HG03460 (cell line): ENCODE measurements around the gene SOD3.

Experiments
- ATAC-seq: cut with Tn5 transposase; IDR thresholded peaks from one replicate; pipeline ENCODE4 v1.9.1; 2021; ENCODE audit not compliant: unreplicated experiment

SOD3 gene

DNA sequence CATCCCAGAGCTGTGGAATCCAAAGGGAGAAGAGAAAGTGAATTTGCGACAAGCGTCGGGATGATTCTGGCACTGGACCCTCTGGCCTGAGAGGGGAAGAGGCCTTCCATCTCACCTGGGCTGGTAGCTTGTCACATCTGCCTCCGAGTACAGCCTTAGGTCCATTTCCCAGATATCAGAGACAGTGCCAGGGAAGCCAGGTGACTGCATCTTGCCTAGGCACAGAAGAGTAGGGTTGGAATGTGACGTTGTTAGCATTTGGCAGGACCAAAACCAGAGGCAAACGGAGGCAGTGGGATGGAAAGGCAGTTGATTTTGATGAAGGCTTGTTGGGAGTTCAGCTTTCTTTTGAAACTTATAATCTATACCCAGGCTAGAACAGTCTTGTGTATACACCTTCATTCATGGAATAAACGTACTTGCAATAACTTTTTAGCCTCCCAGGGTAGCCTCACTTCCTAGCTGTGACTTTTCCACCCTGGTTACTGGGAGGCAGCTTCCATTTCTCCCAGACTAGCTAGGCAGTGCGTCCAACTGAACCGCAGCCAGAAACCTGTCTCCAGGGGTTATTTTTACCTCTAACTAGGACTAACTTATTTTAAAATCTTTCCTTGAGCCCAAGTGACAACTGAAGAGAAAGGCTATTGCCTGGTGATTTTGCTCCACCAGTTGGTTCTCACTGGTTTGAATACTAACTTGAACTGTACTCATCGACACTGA lies 5.9 kb downstream of the SOD3 start:
- ATAC-seq: no peak

DNA sequence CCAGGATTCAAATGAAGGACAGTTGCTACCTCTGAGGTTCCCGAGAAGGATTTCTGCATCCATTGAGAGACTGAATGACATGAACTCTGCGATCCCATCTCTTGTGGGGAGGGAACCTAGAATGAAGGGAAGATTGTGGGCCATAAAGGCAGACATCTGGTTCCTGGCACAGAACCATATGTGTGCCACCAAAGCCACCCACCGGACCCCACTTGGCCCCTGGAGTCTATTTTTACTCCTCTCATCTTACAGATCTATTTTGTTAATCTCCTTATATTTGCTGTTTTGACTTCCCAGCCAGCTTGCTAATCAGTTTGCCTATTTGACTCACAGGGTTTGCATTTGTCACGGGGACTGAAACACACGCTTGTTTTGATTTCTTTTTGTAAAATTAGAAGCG lies 7.3 kb downstream of the SOD3 start:
- no peak for ATAC-seq

DNA sequence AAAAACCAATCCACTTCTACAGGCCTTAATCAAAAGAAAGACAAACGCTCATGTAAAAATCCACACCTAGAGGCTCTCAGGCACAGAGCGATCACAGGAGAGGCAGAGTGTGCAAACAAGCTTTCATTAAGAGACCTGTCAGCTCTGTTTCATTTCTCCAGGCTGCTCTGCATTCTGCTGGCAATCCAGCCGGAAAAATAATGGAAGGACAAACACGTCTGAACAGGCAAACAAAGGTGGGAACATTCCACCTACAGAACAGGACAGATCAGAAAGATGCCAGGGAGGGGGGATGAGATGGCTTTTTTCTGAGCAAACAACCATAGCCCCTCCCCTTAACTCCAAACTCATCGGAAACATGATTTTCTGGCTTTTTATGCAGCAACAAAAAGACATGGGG lies 9.7 kb downstream of the SOD3 start:
- ATAC-seq: no peak

DNA sequence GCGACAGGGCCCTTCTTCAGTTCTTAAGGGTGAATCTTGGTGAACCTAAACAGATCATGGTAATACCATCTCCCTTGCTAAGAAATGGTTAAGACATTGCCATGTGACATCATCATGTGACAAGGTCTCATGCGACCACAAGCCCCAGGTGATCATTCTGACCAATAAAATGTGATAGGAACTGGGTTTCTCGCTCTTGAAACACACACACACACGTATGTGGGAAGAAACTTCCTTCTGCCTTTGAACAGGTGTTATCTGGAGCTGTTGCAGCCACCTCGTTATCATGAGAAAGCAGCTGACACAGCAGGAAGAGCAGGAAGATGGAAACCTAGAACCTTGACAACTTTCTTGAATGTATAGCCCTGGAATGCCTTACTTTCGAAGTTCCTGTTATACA lies 10.2 kb downstream of the SOD3 start:
- ATAC-seq: no peak

DNA sequence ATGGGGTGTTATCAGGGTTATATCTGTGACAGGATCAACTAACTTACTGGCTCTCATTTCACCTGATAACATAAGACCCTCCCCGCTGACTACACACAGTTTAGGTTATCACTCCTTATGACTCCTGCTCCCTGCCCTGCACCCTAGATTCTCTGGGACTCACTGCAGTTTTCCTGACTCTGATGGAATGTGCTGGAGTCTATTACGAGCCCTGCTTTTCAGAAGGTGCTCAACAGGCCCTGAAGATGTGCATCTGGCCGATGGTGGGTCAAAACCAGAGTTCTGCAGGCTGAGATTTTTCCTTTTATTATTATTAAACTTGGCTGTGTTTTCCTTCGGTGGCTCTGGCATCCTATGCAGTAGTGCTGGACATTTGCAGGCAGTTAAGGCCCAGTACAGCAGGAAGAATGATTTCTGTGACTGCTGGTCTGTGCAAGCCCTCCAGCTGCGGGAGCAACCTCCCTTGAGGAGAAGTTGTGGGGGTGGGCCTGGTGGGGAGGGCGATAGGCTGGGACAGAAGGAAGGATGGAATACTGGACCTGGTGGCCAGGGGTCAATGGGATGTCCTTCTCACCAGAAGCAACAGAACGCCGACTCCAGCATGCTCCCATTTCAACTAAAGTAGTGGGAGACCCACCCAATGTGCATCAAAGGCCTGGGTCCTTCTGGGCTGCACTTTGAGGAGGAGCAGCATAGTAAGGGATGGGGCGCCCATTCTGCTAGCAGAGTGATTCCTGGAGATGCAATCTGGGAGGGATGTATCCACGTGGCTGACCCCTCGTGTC lies 11.0 kb downstream of the SOD3 start:
- ATAC-seq: no peak

DNA sequence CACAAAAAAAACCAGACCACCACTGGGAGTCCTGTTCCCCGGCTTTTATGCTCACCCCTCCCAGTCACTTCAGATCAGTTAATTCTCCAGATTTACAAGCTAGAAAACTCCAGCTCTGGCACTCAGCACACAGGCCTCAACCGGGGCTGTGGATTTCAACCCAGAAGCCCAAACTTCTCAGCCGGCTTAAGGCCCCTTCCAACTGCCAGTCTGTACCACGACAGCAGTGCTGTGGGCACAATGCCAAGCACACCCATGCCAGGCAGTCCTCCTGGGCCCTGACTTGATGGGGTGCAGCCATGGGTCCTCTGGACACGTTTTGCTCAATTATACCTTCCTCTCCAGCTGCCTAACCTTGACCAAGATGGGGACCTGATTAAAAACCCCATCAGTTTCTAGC lies 12.2 kb downstream of the SOD3 start:
- no peak for ATAC-seq

DNA sequence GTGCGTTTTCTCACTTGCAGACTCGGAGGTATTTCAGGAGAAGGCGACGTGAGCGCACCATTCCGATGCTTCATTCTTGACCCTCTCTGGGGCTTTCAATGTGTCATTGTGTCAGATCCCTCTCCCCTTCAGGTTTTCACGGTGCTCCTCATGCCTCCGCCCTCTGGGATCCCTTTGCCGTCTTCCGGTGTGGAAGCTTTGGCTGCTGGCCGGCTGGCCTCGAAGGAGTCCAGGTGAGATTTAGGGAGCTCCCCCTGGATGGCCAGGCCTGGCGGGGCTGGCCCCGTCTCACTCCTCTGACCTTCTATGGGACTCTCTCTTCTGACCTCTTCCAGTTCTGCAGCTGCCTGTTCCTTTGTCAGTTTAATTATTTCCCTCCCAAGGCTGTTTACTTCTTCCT lies 12.9 kb downstream of the SOD3 start:
- ATAC-seq: no peak

DNA sequence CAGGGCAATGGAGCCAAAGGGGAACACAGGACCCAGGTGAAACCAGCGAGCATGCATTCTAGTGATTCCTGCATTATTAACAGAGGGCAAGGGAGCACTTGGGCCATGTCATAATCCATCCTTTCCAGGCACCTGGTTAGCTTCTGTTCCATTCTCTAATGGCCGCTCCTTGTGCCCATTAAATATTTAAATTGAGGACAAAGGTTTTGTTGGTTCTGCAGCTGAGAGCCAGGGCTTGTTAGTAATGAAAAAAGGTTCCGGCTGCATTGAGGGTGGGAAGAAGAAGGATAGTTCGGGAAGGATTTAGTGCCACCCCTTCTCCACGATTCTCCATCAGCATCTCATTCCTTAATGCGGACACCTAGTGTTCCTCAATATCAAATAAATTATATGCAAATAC lies 13.6 kb downstream of the SOD3 start:
- no peak for ATAC-seq

DNA sequence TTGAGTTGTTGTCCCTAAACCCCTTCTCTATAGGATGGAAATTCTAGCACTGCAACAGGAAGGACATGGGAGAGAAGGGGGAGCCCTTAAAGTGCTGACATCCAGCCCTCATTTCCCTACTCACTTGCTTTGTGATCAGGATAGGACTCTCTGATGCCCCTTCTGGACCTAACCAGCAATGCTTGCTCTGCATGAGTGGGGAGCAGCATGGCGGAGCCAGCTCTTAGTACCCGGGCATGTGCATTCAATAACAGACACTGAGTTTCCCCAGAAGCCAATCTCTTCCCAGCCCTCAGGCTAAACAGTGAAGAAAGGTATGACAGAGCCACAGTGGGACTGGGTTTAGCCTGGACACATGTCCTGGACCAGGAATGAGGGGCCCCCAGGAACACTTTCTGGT lies 14.0 kb downstream of the SOD3 start:
- no peak for ATAC-seq

DNA sequence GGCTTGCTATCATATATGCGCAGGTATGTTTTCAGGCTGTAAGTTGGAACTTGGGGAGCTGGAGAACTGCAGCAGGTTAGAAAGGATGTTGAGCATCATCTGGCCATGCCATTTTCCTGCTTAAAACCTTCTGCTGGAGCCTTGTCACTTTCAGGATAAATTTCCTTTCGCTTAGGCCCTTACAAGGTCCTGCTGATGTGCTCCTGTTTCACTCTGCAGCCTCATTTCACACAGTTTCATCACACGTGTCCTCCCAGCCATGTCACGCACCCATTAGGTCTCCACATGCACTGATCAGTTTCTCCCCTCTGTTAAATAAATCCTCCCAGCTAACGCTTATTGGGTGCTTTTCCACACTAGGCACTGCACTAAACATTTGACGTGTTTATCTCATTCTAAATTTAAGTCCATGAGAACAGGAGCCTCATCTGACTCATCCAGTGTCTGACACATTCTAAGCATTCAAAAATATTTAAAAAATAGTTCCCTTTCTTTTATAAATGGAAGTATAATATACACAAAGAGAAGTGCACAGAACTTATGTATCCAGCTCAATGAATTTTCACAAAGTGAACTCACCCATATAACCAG lies 14.5 kb downstream of the SOD3 start:
- no peak for ATAC-seq

DNA sequence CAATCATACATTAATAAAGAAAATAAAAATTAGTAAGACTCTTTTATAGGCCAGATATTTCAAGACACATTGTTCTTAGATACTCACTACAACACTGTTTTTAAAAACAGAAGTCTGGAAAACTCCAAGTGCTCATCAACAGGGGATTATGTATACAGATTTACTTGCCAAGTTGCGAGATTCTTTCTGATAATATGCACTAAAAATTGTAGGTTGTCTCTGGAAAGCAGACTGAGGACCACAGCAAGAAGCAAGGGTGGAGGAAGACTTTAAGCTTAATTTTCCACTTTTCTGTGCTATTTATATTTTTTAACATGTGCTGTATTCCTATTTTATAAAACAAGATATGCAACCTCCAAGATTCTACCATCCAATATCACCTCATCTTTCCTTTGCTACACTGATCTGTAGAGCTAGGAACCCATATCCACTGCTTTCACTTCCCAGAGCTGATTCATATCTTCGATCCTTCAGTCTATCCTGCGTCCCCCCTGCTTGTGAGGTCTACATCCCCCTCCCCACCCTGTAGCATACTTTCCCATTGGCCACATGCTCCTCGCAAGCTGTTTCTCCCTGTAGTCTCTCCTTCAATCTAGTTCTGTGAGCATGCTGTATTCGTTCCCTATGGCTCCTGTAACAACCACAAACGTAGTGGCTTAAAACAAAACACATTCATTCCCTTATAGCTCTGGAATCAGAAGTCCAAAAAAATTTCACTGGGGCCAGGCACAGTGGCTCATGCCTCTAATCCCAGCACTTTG lies 15.7 kb downstream of the SOD3 start:
- ATAC-seq: no peak

DNA sequence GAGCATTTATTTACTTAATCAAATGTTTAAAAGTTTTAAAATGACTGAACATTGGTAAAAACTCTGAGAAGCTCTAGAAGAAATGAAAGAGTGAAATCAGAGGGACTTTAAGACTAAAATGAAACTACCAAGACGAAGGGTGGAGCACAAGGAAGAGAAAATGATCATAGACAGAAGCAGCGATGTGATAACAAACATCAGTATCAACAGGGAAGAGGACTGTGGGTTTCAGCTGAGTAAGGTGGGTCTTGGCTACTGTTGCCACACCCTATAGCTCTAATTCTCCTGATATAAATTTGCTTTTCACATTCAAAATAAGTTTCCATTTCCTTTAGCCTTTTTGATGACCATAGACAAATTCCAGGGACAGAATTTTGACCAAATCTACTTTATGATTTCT lies 18.4 kb downstream of the SOD3 start:
- ATAC-seq: no peak

DNA sequence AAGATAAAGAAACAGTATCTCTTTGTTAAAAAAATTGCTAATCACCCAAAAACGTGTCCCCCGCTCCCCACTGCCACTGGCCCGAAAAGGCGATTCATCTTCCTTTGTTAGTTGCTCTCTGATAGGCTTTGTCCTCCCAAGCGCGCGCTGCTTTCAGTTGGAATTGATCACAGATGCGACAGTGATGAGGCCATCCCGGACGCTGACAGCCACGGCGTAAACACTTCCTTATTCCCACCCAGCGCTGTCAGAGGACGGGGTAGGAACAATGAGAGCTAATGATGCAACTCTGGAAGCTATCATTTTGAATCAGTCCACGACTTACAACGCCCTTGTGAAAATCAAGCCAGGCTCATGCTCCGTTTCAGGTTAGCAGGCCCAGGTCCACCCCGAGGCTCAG lies 21.4 kb downstream of the SOD3 start:
- no peak for ATAC-seq

DNA sequence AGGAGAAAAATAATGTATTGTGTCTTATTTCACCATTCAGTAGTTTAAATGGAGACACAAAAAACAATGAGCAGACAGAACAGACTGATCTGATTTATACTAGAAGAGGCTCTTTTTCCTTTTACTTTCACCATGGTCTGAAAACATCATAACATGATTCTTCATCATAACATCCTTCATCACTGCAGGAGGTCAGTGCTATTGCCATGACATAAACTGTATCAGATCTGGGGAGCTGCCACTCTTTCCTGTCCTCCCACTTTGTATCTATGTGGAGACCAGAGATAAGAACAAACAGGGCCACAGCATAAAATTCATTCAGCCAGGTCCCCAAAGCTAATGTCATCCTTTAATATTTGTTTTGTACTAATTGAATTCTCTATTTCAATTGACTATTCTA lies 25.2 kb downstream of the SOD3 start:
- no peak for ATAC-seq

DNA sequence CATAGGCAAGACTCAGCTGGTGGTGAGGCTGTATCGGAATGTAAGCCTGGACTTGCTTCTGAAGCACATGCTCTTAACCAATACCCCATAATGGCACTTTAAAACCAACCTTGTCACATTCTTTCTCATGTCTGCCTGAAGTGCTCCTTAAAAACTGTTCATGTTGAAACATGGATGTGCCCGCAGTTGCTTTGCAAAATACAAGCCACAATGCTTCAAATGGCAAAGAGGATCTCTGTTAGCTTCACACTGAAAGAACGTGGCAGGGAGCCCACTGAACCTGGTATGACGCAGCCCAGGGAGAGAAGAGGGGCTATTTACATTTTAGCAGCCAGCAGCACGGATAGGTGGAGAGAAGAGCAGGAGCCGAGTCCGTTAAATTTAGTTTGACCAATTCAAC lies 29.3 kb downstream of the SOD3 start:
- no peak for ATAC-seq

DNA sequence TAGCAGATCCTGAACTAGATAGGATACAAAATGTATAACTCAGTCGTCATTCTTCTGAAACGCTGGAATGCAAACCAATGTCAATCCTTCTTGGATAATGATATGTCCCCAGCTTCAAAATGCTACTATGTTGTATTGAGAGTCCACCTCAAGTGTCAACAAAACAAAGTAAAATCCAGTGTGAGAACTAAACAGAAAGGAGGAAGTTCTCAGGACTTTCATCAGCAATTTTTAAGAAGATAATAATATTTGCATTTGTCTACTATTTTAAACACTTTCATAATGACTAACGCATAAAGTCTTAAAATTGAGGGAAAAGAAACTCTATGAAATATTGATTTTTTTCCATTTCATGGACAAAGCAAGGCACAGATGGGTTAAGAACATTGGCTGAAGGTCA lies 36.3 kb downstream of the SOD3 start:
- ATAC-seq: no peak

DNA sequence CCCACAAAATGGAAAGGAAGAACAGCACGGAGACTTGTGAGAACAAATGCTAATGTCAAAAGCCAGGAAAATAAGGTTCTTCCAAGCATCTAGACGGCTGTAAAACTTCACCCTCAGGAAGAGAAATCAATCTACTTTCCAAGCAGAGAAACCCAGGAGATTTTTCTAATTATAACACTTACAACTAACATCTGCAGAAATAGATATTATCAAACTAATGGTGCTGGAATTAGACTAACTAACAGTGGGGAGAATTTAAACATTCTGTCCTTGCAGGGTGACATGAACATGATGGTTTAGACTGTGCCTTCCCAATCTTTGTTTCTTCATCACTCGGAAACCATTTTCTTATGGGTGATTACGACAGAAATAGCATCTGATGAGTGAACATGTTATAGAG lies 40.3 kb downstream of the SOD3 start:
- no peak for ATAC-seq

DNA sequence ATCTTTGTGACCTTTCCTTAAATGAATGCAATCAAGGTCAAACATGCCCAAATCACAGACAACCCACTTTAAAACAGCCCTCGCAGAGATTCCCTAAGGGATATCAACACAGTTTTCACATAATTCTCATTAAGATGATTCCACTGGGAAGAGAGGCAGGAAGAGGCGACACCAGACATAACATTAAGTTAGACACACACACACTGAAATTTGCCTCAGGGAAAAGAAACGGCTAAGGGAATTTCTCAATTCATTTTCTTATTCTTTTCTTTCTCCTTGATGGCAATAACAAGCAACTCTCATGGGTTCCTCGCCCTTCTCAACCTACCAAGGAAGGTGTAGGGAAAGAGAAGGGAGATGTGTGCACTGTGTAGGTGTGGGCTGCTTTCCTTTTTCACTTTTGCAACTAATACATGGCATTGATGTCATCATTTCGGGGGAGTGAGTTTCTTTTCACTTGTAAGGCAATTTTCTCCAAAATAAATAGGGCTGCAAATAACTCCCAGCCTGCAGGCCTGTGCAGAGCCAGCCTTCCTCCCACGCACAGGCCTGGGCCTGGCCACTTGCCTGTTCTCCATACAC lies 41.4 kb downstream of the SOD3 start:
- ATAC-seq: no peak

DNA sequence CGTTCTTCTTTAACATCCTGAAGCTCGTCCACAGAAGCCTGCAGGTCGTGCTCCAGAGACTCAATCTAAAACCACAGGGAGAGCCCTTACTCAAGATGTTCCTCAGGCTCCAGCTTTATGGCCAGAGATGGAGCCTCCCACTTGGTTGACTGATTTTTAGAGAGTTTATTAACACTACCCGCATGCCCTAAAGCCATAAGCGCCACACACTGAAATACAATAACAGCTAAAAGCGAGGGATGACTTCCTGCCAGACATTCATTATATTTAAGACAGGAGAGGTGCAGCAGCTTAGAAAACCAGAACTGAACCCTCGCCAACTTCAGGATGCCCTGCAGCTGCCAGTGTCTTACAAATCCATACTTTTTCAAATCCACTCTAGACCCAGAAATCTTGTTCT lies 42.0 kb downstream of the SOD3 start:
- no peak for ATAC-seq

DNA sequence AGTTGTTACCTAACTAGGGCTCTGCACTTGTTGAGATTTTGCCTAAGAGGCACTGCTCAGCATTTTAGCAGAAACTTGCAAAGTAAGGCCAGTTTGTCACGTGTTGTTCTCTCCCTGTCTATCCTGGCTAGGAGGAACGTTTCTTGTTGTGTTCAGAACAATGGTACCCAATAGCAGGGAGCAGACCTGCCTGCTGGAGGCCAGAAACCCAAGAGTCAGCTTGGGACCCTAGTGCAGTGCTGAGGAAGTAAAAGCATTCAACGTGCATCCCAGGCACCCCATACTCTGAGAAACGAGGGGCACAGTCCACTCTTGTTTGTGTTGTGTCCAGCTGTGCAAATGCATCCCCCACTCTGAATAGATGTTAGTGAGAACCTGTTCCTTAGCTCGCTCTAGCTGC lies 42.4 kb downstream of the SOD3 start:
- ATAC-seq: no peak

DNA sequence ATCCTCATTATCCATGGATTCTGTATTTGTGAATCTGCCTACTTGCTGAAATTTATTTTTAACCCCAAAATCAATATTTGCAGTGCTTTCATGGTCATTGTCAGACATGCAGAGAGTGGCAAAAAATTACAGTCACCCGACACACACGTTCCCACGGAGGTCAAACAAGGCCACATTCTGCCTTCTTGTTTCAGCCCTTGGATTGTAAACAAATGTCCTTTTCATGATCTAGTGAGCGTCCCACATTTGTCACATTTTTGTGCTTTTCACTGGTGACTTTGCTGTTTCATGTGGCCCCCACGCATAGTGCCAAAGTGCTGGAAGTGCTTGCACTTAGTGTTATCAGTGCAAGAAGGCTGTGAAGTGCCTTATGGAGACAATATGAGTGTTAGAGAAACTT lies 45.0 kb downstream of the SOD3 start:
- no peak for ATAC-seq
